Stimulated activated CD4-positive, alpha-beta T cell treated with anti-CD3 and anti-CD28 coated beads, Interleukin-1b, Interleukin-23, amount 100 ng/mL, for 1 hour (primary cell): ENCODE results near the gene EXOSC9.

Experiments used
- DNase-seq, 2 donors: peaks; one replicate each; pipeline ENCODE4 v3.0.0-alpha.2; 2020; ENCODE audit warnings: low read depth in 2 of 2

Gene EXOSC9

DNA sequence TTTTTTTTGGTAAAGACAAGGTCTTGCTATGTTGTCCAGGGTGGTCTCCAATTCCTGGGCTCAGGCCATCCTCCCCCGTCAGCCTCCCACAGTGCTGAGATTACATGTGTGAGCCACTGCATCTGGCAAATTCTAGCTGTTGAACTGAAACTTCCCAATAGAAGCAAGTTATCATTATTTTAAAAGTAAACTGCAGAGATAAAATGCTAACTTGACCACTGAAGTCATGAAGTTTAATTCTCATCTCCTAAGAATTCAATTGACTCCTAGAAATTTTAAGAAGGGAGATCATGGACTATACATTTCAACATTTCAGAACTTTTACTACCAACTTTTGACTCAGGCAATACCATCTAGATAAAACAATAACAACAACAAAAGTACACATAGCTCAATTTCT is 11.7 kb upstream of the EXOSC9 start:
- no peak for DNase-seq

DNA sequence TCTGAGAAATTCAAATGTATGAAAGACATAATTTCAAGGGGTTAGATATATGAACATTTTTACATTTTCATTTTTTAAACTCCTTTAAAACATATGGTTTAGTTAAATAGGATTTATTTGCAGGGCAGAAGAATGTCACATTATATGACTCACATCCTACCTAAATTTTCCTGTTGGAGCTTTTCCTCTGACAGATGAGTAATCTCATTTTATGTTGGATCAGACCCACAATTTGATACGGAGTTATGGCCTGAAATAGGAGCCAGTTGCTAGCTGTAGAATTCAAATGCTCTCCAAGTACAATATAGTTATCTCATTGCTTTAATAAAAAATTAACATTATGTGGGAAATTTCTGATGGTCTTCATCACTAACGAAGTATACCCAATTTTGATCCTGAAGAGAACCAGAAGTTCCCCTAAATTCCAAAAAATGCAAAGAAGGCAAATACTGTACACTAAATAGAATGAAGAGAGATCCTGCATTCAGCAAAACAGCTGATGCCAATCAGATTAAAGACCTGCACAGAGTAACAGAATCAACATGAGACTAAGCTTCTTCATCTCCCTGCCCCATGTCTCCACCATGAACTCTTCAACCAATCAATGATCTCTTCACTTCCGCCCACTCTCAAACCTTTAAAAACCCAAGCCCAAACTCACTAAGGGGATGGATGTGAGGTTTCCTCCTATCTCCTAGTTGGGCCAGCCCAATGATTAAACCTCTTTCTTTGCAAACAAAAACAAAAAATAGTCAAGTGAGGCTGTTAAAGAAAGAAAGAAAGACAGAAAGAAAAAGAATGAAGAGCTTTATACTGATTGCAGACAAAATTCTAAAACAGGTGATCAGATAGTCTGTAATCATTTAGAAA is 10.9 kb upstream of the EXOSC9 start:
- DNase-seq, result no peak

DNA sequence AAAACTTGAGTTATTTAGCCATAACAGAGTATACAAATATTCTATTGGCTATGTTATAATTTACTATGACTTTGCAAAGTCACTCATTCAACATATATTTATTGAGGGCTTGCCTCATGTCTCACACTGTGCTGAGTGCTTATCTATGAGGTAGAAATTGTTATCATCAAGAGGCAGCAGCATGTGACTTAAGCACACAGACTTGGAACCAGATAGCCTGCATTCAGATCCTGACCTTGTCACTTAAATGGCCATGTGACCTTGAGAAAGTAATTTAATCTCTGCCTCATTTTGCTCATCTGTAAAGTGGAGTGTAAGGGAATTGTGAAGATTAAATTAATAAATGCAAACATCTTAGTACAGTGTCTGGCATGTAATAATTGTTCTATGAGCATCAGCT is 10.1 kb upstream of the EXOSC9 start:
- no peak for DNase-seq

DNA sequence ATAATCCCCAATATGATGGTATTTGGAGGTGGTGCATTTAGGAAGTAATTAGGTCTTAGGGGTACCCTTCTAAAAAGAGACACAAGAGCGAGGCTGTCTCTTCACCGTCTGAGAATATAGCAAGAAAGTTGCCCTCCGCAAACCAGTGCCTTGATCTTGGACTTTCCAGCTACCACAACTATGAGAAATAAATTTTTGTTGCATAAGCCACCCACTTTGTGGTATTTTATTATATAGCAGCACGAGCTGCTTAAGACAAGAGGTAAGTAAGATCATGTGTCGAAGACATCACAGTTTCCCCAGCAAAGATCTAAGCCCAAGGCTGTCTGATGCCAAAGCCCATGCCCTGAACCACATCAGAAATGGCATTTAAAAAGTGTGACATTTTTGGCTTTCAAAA is 9.6 kb upstream of the EXOSC9 start:
- no peak for DNase-seq

DNA sequence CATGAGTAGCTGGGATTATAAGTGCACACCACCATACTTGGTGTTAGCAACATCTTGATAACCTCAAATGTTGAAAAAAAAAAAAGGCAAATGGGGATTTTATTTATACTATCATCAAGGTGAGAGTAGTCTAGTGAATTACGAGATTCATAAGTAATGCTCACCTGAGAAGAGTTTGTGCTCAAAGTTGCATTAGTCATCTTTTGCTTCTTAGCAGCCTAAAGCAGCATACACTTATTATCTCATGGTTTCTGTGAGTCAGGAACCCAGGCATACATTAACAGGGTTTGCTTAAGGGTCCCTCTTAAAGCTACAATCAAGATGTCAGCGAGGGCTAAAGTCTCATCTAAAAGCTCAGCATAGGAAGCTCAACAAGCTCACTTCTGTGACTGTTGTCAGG is 8.2 kb upstream of the EXOSC9 start:
- DNase-seq, result no peak

DNA sequence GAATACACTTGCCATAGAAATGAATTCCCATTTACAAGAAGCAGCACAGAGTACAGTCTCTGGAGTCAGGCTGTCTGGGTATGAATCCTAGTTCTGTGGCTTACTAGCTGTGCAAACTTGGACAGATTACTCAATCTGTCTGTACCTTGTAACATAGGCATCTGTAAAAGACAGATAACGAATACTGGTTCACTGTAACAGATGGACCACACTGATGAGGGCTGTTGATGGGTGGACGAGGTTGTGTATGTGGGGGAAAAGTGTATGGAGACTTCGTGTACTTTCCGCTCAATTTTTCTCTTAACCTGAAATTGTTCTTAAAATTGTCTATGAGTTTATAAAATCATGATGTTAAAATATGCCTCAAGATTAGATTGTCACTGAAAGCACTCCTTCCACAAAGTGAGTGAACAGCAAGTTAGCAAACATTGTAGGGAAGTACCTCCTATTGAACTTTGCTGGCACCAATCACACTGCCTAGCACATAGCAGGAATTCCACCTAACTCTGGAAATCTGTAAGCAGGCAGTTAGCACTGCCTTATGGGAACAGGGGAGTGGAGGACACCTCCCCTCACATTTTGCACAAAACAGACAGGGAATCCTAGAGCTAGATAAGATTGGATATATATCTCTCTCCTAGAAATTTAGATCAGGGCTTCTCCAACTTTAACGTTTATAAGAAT is 6.5 kb upstream of the EXOSC9 start:
- DNase-seq, result no peak

DNA sequence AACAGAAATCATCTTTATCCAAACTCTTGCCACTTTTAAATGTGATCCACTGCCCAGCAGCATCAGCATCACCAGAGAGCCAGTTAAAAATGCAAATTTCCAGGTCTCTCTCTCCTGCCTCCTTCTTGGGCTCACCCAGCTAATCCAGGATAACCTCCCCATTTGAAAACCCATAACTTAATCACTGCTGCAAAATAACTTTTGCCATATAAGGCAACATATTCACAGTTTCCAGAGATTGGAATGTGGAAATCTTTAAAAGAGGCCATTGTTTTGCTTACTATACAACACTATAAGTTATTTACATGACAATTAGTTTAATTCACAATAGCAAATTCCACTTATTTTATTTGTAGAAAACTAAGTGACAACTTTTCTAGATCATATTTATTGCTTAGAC is 4.8 kb upstream of the EXOSC9 start:
- DNase-seq, result no peak

DNA sequence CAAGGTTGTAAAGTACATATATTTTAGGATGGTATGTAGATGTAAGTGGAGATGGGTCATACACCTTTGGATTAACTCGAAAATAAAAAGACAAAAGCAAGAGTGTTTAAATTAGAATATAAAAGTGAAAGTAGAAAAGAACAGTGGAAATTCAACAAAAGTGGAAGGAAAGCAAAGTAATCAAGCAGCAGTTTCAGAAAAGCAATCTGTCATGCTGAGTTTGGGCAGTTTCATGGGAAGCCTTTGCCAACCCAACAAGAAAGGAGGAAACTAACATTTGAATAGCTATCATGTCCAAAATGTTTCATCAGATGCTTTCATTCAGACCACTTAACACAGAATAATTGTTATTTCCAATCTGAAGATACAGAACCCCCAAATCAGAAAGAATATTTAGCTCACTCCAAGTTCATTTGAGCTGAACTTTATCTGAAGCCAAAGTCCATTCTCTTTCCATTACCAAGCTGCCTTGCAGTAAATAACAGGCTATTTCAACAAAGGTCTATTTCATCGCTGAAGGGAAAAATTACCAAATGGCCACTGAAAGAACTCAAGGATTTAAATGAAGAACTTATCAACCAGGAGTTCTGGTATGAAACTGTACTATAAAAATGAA is 1.8 kb upstream of the EXOSC9 start:
- DNase-seq, result no peak

DNA sequence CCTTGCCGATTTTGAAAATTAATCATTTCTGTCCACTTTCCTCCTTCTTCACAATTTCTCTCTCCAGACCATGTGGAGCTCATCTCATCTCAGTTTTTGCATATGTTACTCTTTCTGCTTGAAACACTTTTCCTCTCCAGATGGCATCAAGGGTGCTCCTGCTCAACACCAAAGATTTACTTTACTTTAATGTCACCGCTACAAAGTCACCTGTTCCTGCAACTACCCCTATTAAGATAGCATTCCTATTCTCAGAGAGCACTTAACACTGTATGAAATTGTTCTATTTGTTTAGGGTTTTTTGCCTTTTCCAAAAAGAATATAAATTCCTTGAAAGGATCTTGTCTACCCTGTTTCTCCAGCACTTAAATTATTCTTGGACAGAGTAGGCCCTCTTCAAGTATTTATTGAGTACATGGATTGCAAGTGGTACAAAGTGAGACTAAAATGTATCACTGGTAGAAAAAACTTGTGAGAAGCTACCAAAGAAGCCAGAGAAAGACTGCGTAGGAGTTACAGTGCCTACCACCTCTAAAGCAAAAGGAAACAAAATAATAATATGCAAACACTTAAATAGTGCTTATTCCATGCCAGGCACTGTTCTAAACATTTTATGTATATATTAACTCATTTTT is 1.1 kb upstream of the EXOSC9 start:
- no peak for DNase-seq

DNA sequence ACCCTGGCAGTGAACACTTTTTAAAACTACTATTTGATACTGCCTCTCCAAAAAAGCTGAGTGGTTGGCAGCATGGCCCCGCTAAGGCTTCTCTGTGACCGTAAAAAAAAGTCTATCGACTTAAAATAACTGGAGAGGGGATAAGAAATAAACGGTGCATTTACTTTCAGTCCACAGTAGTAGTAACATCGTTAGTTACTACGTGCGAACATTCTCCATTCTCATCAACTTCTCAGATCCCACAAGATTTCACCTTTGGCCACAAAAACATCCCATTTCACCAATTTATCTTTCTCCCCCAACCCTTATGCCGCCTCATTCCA is 524 bp upstream of the EXOSC9 start:
- no peak for DNase-seq

DNA sequence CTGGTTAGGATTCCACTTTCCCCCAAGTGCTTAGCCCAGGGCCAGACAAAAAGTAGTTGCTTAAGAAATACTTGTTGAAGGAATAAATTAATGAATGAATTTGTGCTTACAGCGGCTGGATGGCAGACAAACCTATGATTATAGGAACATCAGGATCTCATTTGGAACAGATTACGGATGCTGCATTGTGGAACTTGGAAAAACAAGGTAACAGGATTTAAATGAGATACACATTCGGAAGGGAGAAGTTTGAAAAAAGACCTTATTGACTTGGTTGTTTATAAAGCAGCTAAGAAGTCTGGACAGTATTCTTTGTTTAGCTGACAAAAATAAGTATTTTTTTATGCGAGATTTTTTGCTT is 572 bp downstream of the EXOSC9 start:
- DNase-seq, result no peak

DNA sequence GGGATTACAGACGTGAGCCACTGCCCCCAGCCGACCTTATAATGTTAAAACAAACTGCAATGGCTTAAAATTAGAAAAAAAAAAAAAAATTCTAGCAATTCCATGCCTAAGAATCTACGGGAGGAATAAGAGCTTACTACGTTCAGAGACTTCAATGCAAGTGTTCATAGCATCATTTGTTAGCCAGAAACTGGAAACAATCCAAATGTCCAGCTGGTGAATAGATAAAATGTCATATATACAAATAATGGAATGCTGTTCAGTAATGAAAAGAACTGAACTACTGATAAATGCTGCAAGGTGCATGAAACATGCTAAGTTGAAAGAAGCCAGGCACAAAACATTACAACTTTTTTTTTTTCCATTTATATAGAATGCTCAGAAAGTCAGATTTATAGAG is 5.3 kb downstream of the EXOSC9 start:
- no peak for DNase-seq

DNA sequence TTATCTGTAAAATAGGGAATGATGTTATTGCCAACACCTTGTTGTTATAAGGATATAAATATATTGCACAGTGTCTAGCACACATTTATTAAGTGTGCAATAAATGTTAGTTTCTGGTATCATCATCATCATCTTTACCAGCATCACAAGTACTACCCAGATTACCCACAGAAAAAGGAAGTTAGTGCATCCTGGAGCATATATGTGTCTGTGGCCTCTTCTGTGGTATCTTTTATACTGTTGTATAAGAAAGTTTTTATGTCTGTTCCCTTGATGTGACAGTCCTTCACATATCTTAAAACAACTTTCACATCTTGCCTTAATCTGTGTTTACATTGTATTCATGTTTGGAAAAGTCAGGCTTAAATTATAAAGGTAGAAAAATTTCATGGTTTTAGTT is 10.0 kb downstream of the EXOSC9 start:
- DNase-seq, result no peak

DNA sequence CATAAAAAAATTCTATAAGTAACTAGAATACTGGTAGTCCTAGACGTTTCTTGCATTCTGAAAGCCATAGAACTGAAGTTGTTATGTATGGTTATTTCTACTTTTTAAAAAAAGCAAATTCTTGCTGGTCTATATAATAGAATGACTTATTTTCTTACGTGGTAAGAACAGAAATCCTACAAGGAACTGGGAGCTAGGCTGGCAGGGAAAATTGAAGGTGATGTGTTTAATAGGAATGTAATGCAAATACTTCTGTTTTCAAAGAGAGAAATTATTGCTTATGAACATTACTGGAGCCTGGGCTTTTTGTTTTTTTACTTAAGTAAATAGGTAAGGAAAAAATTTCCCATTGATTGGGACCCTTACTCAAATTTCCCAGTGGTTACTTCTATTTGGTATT is 13.6 kb downstream of the EXOSC9 start:
- DNase-seq, result no peak

DNA sequence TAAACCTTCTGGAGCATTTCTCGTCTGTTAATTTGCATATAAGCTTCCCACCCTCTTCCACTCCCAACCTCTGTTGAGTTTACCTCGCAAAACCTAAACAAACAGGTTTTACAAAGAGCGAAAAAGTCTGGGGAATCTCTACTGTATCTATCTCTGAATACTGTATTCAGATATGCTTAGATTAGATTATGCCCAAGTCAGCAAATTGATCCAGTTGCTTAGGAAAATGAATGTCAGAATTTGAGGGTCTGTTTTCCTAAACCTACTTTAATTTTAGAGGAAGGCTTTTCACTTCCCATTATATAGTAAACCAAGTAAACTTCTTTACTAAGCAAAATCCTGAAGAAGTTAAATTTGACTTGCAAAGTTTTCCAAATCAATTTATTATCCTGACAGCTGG is 15.9 kb downstream of the EXOSC9 start:
- no peak for DNase-seq

DNA sequence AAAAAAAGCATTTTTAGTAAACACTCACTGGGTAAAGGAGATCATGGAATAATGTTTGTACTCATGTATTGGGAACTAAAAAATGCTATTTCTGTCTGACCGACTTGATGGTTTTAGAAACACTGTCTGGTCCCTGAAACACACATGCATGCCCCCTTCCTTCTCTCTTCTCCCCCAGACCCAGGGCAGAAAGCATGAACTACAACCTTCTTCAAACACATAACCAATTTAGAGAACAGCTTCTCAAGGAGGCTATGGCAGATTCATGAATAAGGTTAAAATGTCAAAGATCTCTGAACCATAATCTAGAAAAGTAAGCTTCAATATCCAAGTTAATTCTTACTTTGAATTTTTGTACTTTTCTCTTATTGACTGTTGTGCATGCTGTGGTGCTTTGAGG is 16.6 kb downstream of the EXOSC9 start:
- no peak for DNase-seq

DNA sequence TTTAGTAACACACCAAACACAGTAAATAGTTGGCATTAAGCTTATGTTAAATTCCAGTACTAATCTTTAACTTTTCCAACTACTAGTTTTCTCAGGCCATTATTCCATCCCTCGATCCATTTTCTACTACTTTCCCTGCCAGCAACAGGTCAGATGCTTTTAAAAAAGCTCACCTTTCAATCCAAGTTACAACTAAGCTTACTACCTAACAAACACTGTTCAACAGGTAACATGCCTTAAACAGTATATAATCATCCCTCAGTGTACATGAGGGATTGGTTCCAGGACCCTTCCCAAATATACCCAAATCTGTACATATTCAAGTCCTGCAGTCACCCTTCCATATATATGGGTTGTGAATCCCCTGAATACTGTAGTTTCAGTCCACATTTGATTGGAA is 17.1 kb downstream of the EXOSC9 start:
- DNase-seq, result no peak

DNA sequence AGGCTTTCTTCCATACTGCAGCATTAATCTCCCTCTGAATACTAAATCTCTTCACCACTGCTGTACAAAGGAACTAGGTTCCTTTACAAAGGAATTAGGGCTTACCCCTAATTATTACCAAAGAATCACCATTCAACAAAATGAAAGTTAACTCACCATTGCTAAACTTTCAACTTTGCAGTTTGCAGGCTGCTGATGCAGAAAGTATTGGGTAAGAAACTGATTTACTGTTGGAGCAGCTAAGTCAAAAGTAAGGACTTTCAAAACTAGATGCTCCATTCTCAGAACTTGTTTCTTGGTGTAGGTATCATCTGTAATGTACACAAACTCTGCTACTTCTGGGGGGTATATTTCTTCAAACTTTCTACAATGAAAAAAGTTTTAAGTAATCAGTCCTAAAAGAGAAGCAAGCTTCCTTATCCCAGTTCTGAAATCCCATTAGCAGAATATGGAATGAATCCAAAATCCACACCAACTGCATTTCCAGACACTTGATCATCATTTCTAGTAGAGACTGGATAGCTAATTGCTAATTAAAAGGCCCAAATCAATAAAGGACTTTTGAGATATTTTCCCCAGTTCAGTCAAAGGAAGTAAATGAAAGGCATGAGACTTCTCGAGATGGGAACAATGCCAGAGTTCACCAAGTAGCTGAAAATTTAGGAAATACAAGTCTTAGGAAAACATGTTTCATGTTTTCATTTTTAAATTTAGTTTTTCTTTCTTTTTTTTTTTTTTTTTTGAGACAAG is 18.3 kb downstream of the EXOSC9 start:
- DNase-seq, result no peak

DNA sequence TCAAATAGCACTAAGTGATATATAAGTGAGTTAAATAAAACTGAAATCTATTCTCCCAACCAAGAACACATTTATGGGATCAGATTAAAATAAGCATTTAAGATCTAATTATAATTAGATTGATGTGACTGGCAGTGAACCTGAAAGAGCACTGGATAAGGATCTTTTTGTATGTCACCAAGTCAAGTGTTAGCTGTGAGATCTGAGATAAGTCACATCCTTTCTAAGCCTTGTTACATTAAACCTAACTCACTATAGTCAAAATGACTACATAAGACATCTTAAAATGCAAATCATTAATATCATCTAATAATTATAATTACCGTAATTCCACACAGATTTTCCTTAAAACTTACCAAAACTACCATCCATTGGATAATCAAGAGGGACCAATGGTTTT is 20.9 kb downstream of the EXOSC9 start:
- DNase-seq, result no peak

DNA sequence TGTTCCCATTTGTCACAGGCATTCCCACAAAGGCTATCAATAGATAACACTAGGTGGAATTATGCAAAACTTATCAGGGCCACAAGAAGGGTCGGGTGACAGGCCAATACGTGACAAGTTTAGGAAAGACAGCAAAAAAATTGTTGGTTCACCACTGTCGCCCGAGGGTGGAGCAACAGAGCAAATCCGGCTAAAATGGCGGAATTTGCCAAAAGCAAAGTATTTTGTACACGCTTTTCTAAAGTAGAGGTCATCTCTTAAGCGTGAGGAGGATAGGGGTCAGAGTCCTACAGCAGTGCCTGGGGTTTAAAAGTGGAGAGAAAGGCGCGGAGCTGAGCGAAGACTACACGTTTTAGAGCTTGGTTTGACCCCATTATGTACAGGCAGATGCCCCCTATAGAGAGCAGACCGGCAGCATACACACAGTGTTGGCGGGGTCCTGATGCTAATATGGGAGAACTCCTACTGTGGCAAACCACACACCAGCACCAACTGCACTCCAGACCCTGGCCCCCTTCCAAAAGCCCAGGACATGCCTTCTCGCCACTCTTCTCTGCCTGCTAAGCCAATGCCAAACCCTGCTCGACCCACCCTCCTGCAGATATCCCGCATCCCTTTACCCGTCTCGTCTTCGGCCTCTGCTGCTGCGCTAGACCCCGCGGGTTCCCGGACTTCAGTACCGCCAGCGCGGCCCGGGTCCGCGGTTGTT is 21.8 kb downstream of the EXOSC9 start:
- DNase-seq, result no peak

DNA sequence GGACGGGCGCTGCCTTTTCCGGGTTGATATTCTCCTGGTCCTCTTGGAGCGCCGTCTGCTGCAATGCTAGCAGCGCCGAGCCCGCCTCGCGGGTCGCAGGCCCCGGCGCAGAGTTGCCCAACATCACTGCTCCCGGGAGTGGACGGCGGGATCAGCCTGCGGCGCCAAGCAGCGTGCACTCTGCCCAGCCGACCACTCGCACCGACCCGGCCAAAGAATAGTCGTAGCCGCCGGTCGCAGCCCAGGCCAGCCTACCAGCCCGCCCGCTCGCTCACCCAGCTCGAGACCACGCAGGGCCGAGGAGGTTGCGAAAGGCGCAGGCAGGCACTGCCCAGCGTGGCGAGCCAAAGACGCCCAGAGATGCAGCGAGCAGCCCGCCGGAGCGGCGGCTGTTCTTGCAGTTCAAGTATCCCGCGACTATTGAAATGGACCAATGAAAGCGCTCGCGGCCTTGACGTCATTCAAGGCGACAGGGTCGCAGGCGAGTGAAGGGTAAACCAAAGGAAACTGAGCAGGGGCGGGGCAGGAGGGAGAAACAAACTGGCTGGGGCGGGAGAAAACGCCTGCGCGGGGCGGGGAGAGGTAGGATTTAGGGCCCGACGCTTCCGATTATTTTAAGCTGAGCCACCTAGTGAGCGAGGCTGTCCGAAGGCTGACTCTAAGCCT is 22.5 kb downstream of the EXOSC9 start, which contains the start of gene CCNA2:
TSS of gene CCNA2 (minus strand) at position 379 of the 666 bp plus-strand sequence. CDS start at position 124, 255 bp downstream.
- peak; percentile 76 to 91 for DNase-seq
